ENCODE results near the gene CFAP92. TPM values are rescaled to one million over a fixed set of nuclear protein-coding genes. Genes with fewer than 3 reads are reported as not detected.

CFAP92 gene
- total RNA-seq, 1 donor from 2014 or later = not detected

DNA sequence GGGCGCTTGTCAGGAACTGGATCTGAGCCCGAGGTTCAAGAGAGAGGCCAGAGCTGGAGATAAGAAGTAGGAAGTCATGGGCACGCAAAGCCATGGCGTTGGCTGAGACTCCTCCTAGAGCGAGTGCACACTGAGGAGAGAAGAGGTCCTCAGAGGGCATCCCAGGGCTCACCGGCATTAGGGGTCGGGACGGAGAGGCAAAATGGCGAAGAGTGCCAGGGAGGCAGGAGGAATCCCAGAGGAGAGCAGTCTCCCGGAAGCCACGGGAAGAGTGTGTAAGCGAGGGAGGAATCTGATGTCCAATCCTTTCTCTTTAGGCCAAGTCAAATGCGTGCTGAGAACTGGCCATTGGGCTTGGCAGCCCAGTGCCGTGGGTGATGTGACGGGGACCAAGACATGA is 31.2 kb upstream of the CFAP92 start:
- Mint-ChIP-seq H3K27ac (ENCODE audit: unreplicated experiment) (no peak overlapping the region), H3K27me3 (ENCODE audit: unreplicated experiment) (peaks cover 39% of the 10 kb centered on the region), H3K9me3 (ENCODE audit: unreplicated experiment) (no peaks in the 10 kb centered on the region), H3K4me3 (ENCODE audit: unreplicated experiment) (no peak overlapping the region), H3K36me3 (ENCODE audit: unreplicated experiment) (no peaks in the 10 kb centered on the region), H3K4me1 (ENCODE audit: unreplicated experiment) (peaks cover 11% of the 10 kb centered on the region)
- TF ChIP-seq, protein P1, sequence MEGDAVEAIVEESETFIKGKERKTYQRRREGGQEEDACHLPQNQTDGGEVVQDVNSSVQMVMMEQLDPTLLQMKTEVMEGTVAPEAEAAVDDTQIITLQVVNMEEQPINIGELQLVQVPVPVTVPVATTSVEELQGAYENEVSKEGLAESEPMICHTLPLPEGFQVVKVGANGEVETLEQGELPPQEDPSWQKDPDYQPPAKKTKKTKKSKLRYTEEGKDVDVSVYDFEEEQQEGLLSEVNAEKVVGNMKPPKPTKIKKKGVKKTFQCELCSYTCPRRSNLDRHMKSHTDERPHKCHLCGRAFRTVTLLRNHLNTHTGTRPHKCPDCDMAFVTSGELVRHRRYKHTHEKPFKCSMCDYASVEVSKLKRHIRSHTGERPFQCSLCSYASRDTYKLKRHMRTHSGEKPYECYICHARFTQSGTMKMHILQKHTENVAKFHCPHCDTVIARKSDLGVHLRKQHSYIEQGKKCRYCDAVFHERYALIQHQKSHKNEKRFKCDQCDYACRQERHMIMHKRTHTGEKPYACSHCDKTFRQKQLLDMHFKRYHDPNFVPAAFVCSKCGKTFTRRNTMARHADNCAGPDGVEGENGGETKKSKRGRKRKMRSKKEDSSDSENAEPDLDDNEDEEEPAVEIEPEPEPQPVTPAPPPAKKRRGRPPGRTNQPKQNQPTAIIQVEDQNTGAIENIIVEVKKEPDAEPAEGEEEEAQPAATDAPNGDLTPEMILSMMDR (IDR thresholded peaks at IDR 0.05) = no peak
- DNase-seq (ENCODE audit: extremely low spot score, unreplicated experiment) = no peak

DNA sequence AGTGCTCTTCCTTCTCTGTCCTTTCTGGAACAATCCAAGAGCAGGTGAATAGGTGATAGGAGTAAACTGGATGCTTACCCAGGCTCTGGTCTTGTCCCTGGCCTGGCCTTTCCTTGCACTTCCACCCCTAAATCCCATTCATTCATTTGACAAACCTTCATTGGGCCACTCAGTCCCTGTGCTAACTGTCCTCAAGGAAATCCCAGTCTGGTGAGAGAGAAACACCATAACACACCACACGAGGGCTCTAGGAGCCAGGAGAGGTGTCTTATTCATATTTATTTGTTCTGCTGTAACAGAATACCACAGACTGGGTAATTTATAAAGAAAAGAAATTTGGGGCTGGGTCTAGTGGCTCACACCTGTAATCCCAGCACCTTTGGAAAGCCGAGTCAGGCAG is 30.0 kb upstream of the CFAP92 start:
- H3K27ac Mint-ChIP-seq (ENCODE audit: unreplicated experiment) = no peak overlapping the region
- TF ChIP-seq, protein P1 (IDR thresholded peaks at IDR 0.05) = peak; percentile 15
- H3K9me3 Mint-ChIP-seq (ENCODE audit: unreplicated experiment) = no peaks in the 10 kb centered on the region
- no peaks in the 10 kb centered on the region for H3K36me3 Mint-ChIP-seq (ENCODE audit: unreplicated experiment)
- peaks cover 39% of the 10 kb centered on the region for H3K27me3 Mint-ChIP-seq (ENCODE audit: unreplicated experiment)
- no peak for DNase-seq (ENCODE audit: extremely low spot score, unreplicated experiment)
- H3K4me3 Mint-ChIP-seq (ENCODE audit: unreplicated experiment) = no peak overlapping the region
- peaks cover 11% of the 10 kb centered on the region for H3K4me1 Mint-ChIP-seq (ENCODE audit: unreplicated experiment)

DNA sequence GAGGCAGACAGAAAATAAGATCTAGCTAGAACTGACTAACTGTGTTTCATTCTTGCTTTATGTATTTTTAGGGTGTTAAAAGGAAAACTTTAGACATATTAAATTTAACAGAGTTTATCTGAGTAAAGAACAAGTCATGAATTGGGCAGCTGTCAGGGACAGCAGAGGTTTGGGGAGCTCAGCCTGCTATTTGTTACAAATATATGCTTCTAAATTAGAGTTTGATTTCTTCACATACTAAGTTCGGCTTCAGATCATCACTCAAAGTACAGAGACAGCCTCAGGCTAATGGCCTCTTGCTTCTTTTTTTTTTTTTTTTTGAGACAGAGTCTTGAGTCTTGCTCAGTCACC is 29.1 kb upstream of the CFAP92 start:
- Mint-ChIP-seq H3K4me3 (ENCODE audit: unreplicated experiment) (no peak overlapping the region), H3K9me3 (ENCODE audit: unreplicated experiment) (no peaks in the 10 kb centered on the region), H3K36me3 (ENCODE audit: unreplicated experiment) (no peaks in the 10 kb centered on the region), H3K27me3 (ENCODE audit: unreplicated experiment) (peaks cover 43% of the 10 kb centered on the region), H3K4me1 (ENCODE audit: unreplicated experiment) (peaks cover 11% of the 10 kb centered on the region), H3K27ac (ENCODE audit: unreplicated experiment) (no peak overlapping the region)
- TF ChIP-seq, protein P1 (IDR thresholded peaks at IDR 0.05) = no peak
- DNase-seq (ENCODE audit: extremely low spot score, unreplicated experiment) = no peak

DNA sequence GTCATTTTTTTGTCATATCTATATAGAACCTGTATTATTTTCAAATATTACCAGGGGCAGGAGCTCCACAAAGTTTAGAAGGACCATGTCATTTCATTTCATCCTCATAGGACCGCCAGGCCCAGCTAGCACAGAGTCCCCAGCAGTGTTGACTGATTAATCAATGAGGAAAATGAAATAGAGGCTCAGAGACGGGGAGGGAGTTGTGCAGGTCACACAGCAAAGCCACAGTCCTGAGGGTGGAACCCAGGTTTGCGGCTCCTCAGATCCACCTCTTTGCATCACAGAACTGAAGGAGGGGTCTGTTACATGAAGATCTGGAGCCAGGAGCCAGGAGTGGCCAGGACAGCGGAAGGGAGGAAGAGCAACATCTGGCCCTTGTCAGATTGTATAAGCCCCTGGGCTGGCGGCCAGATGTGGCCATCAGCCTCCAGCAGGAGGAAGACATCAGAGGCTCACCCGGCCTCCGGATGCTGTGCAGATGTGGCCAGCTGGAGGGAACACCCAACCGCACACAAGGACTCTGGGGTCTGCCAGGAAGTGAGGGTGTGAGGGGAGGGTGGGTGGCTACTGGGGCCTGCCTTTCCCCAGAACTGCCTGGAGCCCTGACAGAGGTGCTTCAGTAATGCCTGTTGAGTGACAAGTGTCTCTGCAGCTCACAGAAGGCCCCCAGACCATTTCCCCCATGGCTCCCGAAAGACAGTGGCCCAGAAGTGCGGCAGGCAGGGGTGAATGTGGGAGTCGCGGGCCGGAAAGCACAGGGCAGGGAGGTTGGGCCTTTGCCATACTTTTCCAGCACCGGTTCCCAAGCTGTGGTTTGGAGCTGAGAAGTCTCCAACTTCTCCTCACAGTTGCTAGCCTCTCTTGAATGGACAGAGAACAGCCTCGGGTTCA is 28.5 kb upstream of the CFAP92 start:
- H3K27ac Mint-ChIP-seq (ENCODE audit: unreplicated experiment) = no peak overlapping the region
- no peaks in the 10 kb centered on the region for H3K9me3 Mint-ChIP-seq (ENCODE audit: unreplicated experiment)

DNA sequence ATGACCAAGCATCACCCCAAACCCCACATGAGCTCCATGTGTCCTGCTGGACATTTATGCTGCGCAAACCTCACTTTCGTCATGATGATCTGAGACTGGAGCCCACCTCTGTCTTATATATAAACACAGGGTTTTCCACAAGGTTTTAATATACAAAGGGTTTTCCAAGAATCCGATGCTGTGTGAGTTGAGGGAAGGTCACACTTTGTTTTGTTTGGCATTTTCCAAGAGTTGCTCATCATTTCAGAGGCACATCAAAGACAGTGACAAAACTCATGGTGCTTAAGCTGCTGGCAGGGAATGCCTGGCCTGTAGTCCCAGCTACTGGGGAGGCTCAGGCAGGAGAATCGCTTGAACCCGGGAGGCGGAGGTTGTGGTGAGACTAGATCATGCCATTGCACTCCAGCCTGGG is 27.3 kb upstream of the CFAP92 start:
- Mint-ChIP-seq H3K4me1 (ENCODE audit: unreplicated experiment) (peaks cover 4% of the 10 kb centered on the region), H3K4me3 (ENCODE audit: unreplicated experiment) (no peak overlapping the region), H3K27ac (ENCODE audit: unreplicated experiment) (no peak overlapping the region), H3K9me3 (ENCODE audit: unreplicated experiment) (no peaks in the 10 kb centered on the region), H3K27me3 (ENCODE audit: unreplicated experiment) (peaks cover 38% of the 10 kb centered on the region), H3K36me3 (ENCODE audit: unreplicated experiment) (no peaks in the 10 kb centered on the region)
- TF ChIP-seq, protein P1 (IDR thresholded peaks at IDR 0.05) = no peak
- no peak for DNase-seq (ENCODE audit: extremely low spot score, unreplicated experiment)

More for the DNA sequence above, 28.5 kb upstream of the CFAP92 start:
- DNase-seq (ENCODE audit: extremely low spot score, unreplicated experiment) = no peak
- Mint-ChIP-seq H3K27me3 (ENCODE audit: unreplicated experiment) (peaks cover 43% of the 10 kb centered on the region), H3K4me1 (ENCODE audit: unreplicated experiment) (peaks cover 11% of the 10 kb centered on the region), H3K4me3 (ENCODE audit: unreplicated experiment) (no peak overlapping the region), H3K36me3 (ENCODE audit: unreplicated experiment) (no peaks in the 10 kb centered on the region)
- TF ChIP-seq, protein P1 (IDR thresholded peaks at IDR 0.05) = no peak
